H1 (cell line): Measurements from ENCODE around the gene UFD1. TPM values are rescaled to one million over a fixed set of nuclear protein-coding genes. Genes with fewer than 3 reads are reported as not detected.
A peak's percentile ranks its signal among the peaks of the same experiment; 100 is the strongest.

ENCODE experiments used
- GABPA ChIP-seq: IDR thresholded peaks from 2 replicates; pipeline ENCODE4 v1.6.1; 2011; ENCODE audit warnings: mild to moderate bottlenecking, low read length, moderate library complexity, borderline replicate concordance; ENCODE audit not compliant: insufficient read depth
- SP4 ChIP-seq: IDR thresholded peaks from 2 replicates; pipeline ENCODE4 v1.6.1; 2012; ENCODE audit warnings: low read length, inconsistent platforms
- polyA plus RNA-seq, 7 experiments: library from polyadenylated mRNA; depleted of rRNA in 3 of 7; stranded (reverse) in 5 of 7; unstranded in 2 of 7; fragments of >200 nt in 5 of 7; fragments of 200-250 nt in 2 of 7; gene quantifications; 1 replicate in 5 of 7; 2 replicates in 1 of 7; 4 replicates in 1 of 7; pipeline versions ENCODE4 v1.2.1 to v1.2.3, GENCODE V29; 2011 to 2013; ENCODE audit warnings: missing spikeins in 2 of 7, mixed read lengths in 2 of 7
- total RNA-seq: library from RNA; stranded (reverse); fragmentation: NEBNext Ultra II Directional; extraction: Animal tissue kit (Norgen Biotek cat#: 25700); gene quantifications from 2 replicates; pipeline ENCODE4 v1.2.1, GENCODE V29; 2021

UFD1 gene
- total and polyA plus RNA-seq, 2 of the 8 experiments (the other 6 are each of a cell fraction or from before 2014, with no cell fraction given), result 74.6 to 116 TPM

GRCh38 chr22:19523240-19524169, 44.5 kb upstream of the UFD1 start (continued):
- TF ChIP-seq GABPA, result peak; percentile 20; the same call in 1 of the 2 replicates
- no peak for TF ChIP-seq SP4
- TF ChIP-seq, all 59 proteins: peak for 10
